Measurements from ENCODE around the gene AMOT.

DNA sequence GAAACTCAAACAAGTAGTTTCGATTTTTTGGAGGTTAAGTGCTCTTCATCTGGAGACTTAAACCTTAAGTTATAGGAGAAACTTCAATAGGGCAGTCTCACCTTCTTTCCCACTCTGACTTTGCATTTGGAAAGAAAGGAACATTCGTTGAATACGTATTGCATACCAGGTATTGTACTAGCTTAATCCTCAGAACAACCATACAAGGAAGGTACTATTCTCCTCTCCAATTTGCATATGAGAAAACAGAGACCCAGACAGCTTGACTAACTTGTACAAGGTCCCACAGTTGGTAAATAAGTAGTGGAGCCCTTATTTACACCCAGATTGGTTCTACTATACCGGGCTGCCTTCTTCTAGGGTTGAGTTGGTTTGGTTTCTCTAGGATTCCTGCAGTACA is 32.6 kb downstream of the AMOT start:
- TF ChIP-seq POLR2AphosphoS5 (IDR thresholded peaks at IDR 0.05; ENCODE audit: low read depth, low read length): no peak
- TF ChIP-seq POLR2A (IDR thresholded peaks at IDR 0.05; ENCODE audit: low read depth, low read length): no peak
- TF ChIP-seq TAF1 (IDR thresholded peaks at IDR 0.05; ENCODE audit: borderline replicate concordance, low read depth, low read length): no peak
